WTC11 (cell line): ENCODE data around the gene FOXA1. TPM values are rescaled to one million over a fixed set of nuclear protein-coding genes. Genes with fewer than 3 reads are reported as not detected.
A peak's percentile ranks its signal among the peaks of the same experiment; 100 is the strongest.

Source experiments
- ATAC-seq: fragments of 200-7000 bp; cut with Tn5 transposase; 2 replicates; pipeline ENCODE4 v1.10.0; 2021; ENCODE audit warnings: mild to moderate bottlenecking, moderate library complexity
- CTCF ChIA-PET: fragments of 300-600 bp; sonication (Branson Sonifier 250); formaldehyde crosslinking; loops from one replicate; lab custom pipeline; 2021; ENCODE audit warnings: antibody characterized with exemption; lab: Charles Lee
- POLR2A ChIA-PET: fragments of 350-600 bp; sonication (Branson Sonifier 250); formaldehyde crosslinking; loops from one replicate; lab custom pipeline; 2021; ENCODE audit warnings: antibody characterized with exemption; lab: Charles Lee
- DNase-seq: peaks from one replicate; pipeline ENCODE4 v3.0.0; 2021; ENCODE audit warnings: low spot score
- H3K27ac Mint-ChIP-seq: 2 replicates; pipeline ENCODE4 v1.8.0; 2021; ENCODE audit warnings: mixed read lengths
- H3K27me3 Mint-ChIP-seq: 2 replicates; pipeline ENCODE4 v1.8.0; 2021; ENCODE audit warnings: low read depth, mild to moderate bottlenecking, moderate library complexity, mixed read lengths
- H3K36me3 Mint-ChIP-seq: 2 replicates; pipeline ENCODE4 v1.8.0; 2021; ENCODE audit warnings: mixed read lengths
- H3K4me1 Mint-ChIP-seq: 2 replicates; pipeline ENCODE4 v1.8.0; 2022; ENCODE audit warnings: mixed read lengths
- H3K4me3 Mint-ChIP-seq: 2 replicates; pipeline ENCODE4 v1.8.0; 2021; ENCODE audit warnings: mild to moderate bottlenecking, moderate library complexity, mixed read lengths
- H3K9me3 Mint-ChIP-seq: 2 replicates; pipeline ENCODE4 v1.8.0; 2021; ENCODE audit warnings: mixed read lengths
- ATF1 ChIP-seq: sonication (generic); formaldehyde crosslinking; IDR thresholded peaks from 2 replicates; pipeline ENCODE4 v1.8.1; 2023; ENCODE audit warnings: mild to moderate bottlenecking, moderate library complexity, missing genetic modification reagents
- ATF3 ChIP-seq: sonication (generic); formaldehyde crosslinking; conservative IDR thresholded peaks from 2 replicates; pipeline ENCODE4 v1.8.1; 2022; ENCODE audit warnings: mild to moderate bottlenecking, missing genetic modification reagents
- CDX4 ChIP-seq: fragments of 250-450 bp; sonication (Bioruptor Pico); IDR thresholded peaks from 2 replicates; pipeline ENCODE4 v1.9.0; 2021; ENCODE audit warnings: moderate library complexity, mild to moderate bottlenecking, inconsistent platforms, borderline replicate concordance
- EMX1 ChIP-seq: fragments of 250-450 bp; sonication (Bioruptor Pico); IDR thresholded peaks from 2 replicates; pipeline ENCODE4 v1.8.0; 2021; ENCODE audit warnings: mild to moderate bottlenecking
- FOXJ3 ChIP-seq: sonication (generic); formaldehyde crosslinking; IDR thresholded peaks from 2 replicates; pipeline ENCODE4 v1.9.0; 2021; ENCODE audit warnings: missing genetic modification reagents, mild to moderate bottlenecking, borderline replicate concordance
- GABPB1 ChIP-seq: sonication (generic); formaldehyde crosslinking; IDR thresholded peaks from 2 replicates; pipeline ENCODE4 v1.8.1; 2023; ENCODE audit warnings: mild to moderate bottlenecking, missing genetic modification reagents
- HMGXB4 ChIP-seq: sonication (generic); formaldehyde crosslinking; IDR thresholded peaks from 2 replicates; pipeline ENCODE4 v1.8.1; 2023; ENCODE audit warnings: mild to moderate bottlenecking, moderate library complexity, missing genetic modification reagents
- IRF2 ChIP-seq: sonication (generic); formaldehyde crosslinking; IDR thresholded peaks from 2 replicates; pipeline ENCODE4 v1.8.0; 2022; ENCODE audit warnings: low read depth, missing genetic modification reagents, borderline replicate concordance
- NFATC4 ChIP-seq: fragments of 250-450 bp; sonication (Bioruptor Pico); IDR thresholded peaks from 2 replicates; pipeline ENCODE4 v1.9.0; 2021; ENCODE audit warnings: mild to moderate bottlenecking
- NR1H2 ChIP-seq: sonication (generic); formaldehyde crosslinking; IDR thresholded peaks from 2 replicates; pipeline ENCODE4 v1.9.0; 2021; ENCODE audit warnings: mild to moderate bottlenecking, moderate library complexity, missing genetic modification reagents
- NR2C2 ChIP-seq: sonication (generic); formaldehyde crosslinking; IDR thresholded peaks from 2 replicates; pipeline ENCODE4 v1.8.0; 2022; ENCODE audit warnings: mild to moderate bottlenecking, missing genetic modification reagents
- PREB ChIP-seq: sonication (generic); formaldehyde crosslinking; IDR thresholded peaks from 2 replicates; pipeline ENCODE4 v1.8.1; 2022; ENCODE audit warnings: mild to moderate bottlenecking, missing genetic modification reagents, moderate library complexity, borderline replicate concordance
- RORB ChIP-seq: fragments of 250-450 bp; sonication (Bioruptor Pico); IDR thresholded peaks from 2 replicates; pipeline ENCODE4 v1.9.0; 2021; ENCODE audit warnings: mild to moderate bottlenecking
- SMAD3 ChIP-seq: sonication (generic); formaldehyde crosslinking; IDR thresholded peaks from 2 replicates; pipeline ENCODE4 v1.8.0; 2022; ENCODE audit warnings: missing genetic modification reagents, mild to moderate bottlenecking, borderline replicate concordance
- TP53 ChIP-seq: sonication (generic); formaldehyde crosslinking; IDR thresholded peaks from 2 replicates; pipeline ENCODE4 v1.8.1; 2023; ENCODE audit warnings: mild to moderate bottlenecking, missing genetic modification reagents
- ZNF219 ChIP-seq: sonication (generic); formaldehyde crosslinking; IDR thresholded peaks from 2 replicates; pipeline ENCODE4 v1.8.0; 2023; ENCODE audit warnings: missing genetic modification reagents, mild to moderate bottlenecking, borderline replicate concordance
- ZNF232 ChIP-seq: sonication (generic); formaldehyde crosslinking; IDR thresholded peaks from 2 replicates; pipeline ENCODE4 v1.8.0; 2022; ENCODE audit warnings: mild to moderate bottlenecking, missing genetic modification reagents
- ZNF281 ChIP-seq: sonication (generic); formaldehyde crosslinking; IDR thresholded peaks from 2 replicates; pipeline ENCODE4 v1.8.0; 2023; ENCODE audit warnings: mild to moderate bottlenecking, missing genetic modification reagents
- ZNF396 ChIP-seq: fragments of 250-450 bp; sonication (Bioruptor Pico); IDR thresholded peaks from 2 replicates; pipeline ENCODE4 v1.8.0; 2021; ENCODE audit warnings: mild to moderate bottlenecking, moderate library complexity, borderline replicate concordance
- ZNF416 ChIP-seq: fragments of 250-450 bp; sonication (Bioruptor Pico); IDR thresholded peaks from 2 replicates; pipeline ENCODE4 v1.9.0; 2021; ENCODE audit warnings: mild to moderate bottlenecking, inconsistent platforms
- total RNA-seq: library from RNA; stranded (reverse); gene quantifications from 3 replicates; pipeline ENCODE4 v1.2.3, GENCODE V29; 2021

The FOXA1 gene
- total RNA-seq, 1 experiment from 2014 or later = 0.28 TPM

GRCh38 chr14:37546621-37547447, 48.2 kb downstream of the FOXA1 start:
- H3K36me3 Mint-ChIP-seq = no peaks in the 10 kb centered on the region
- CTCF ChIA-PET = no interaction called here
- TF ChIP-seq FOXJ3 (CRISPR knock-in tag) (no peak), PREB (CRISPR knock-in tag) (peak; percentile 41; the same call in 1 of the 2 replicates), RORB (CRISPR knock-in tag) (peak; percentile 85; the same call in 1 of the 2 replicates), GABPB1 (peak; percentile 79; the same call in 1 of the 2 replicates)
- no peaks in the 10 kb centered on the region for H3K27me3 Mint-ChIP-seq
- POLR2A ChIA-PET = no interaction called here
- ATAC-seq (no peak; the same call in 1 of the 2 replicates), DNase-seq (no peak)
- no peaks in the 10 kb centered on the region for H3K4me1 Mint-ChIP-seq
- no peak overlapping the region for H3K4me3 Mint-ChIP-seq
- H3K9me3 Mint-ChIP-seq = no peaks in the 10 kb centered on the region
- no peak overlapping the region for H3K27ac Mint-ChIP-seq

GRCh38 chr14:37545174-37545573, 49.9 kb downstream of the FOXA1 start:
- H3K9me3 Mint-ChIP-seq = no peaks in the 10 kb centered on the region
- H3K4me1 Mint-ChIP-seq = no peaks in the 10 kb centered on the region
- TF ChIP-seq CDX4 (CRISPR knock-in tag) = no peak
- no peak for TF ChIP-seq ZNF396 (CRISPR knock-in tag)
- no peak for TF ChIP-seq EMX1
- no peak for TF ChIP-seq ZNF232 (CRISPR knock-in tag)
- no peak for TF ChIP-seq ATF3
- TF ChIP-seq ZNF416 (CRISPR knock-in tag) = no peak
- no peak for TF ChIP-seq HMGXB4 (CRISPR knock-in tag)
- TF ChIP-seq NR2C2 (CRISPR knock-in tag) = no peak
- TF ChIP-seq ZNF219 (CRISPR knock-in tag) = no peak
- no peak for TF ChIP-seq PREB (CRISPR knock-in tag)
- no peak for TF ChIP-seq RORB (CRISPR knock-in tag)
- TF ChIP-seq ZNF281 (CRISPR knock-in tag) = no peak
- no peak for TF ChIP-seq IRF2
- no peak for TF ChIP-seq ATF1 (CRISPR knock-in tag)
- no peak for TF ChIP-seq NR1H2 (CRISPR knock-in tag)
- TF ChIP-seq SMAD3 (CRISPR knock-in tag) = no peak
- no peak for TF ChIP-seq NFATC4
- TF ChIP-seq TP53 (CRISPR knock-in tag) = no peak
- TF ChIP-seq, all 79 proteins: peak for 0
- ChIA-PET POLR2A (no interaction called here), CTCF (no interaction called here)
- DNase-seq (no peak), ATAC-seq (no peak)
- Mint-ChIP-seq H3K36me3 (no peaks in the 10 kb centered on the region), H3K27me3 (no peaks in the 10 kb centered on the region), H3K4me3 (no peak overlapping the region), H3K27ac (no peak overlapping the region)
